Osteoblast (primary cell): ENCODE data around the gene XG. TPM values are rescaled to one million over a fixed set of nuclear protein-coding genes. Genes with fewer than 3 reads are reported as not detected.

Source experiments
- DNase-seq: peaks from one replicate; pipeline ENCODE4 v3.0.0; 2011; ENCODE audit warnings: low spot score, mixed read lengths; ENCODE audit not compliant: insufficient read length; ENCODE audit errors: missing footprints
- H2AFZ ChIP-seq: 2 replicates; pipeline ENCODE4 v1.6.0; 2011; ENCODE audit warnings: mild to moderate bottlenecking, low read length
- H3K27ac ChIP-seq: 2 replicates; pipeline ENCODE4 v1.5.1; 2011; ENCODE audit warnings: mild to moderate bottlenecking, low read depth, low read length, moderate library complexity
- H3K27me3 ChIP-seq: 2 replicates; pipeline ENCODE4 v1.6.0; 2012; ENCODE audit warnings: mild to moderate bottlenecking, control low read depth, inconsistent platforms, low read length, moderate library complexity; ENCODE audit not compliant: insufficient read depth
- H3K36me3 ChIP-seq: 2 replicates; pipeline ENCODE4 v1.5.1; 2011; ENCODE audit warnings: mild to moderate bottlenecking, low read length, control low read depth, moderate library complexity; ENCODE audit not compliant: insufficient read depth
- H3K4me1 ChIP-seq: 2 replicates; pipeline ENCODE4 v1.5.1; 2011; ENCODE audit warnings: mild to moderate bottlenecking, low read length, control low read depth, moderate library complexity; ENCODE audit not compliant: insufficient read depth
- H3K4me2 ChIP-seq: 2 replicates; pipeline ENCODE4 v1.6.0; 2011; ENCODE audit warnings: mild to moderate bottlenecking, low read length; ENCODE audit not compliant: insufficient read depth
- H3K4me3 ChIP-seq: fragments of 200-600 bp; sonication (generic); 3 replicates; pipeline ENCODE4 v1.5.1; 2012; ENCODE audit warnings: mild to moderate bottlenecking, low read length, inconsistent platforms; ENCODE audit not compliant: insufficient read depth
- H3K79me2 ChIP-seq: 2 replicates; pipeline ENCODE4 v1.6.0; 2012; ENCODE audit warnings: mild to moderate bottlenecking, low read length, control low read depth, inconsistent platforms; ENCODE audit not compliant: insufficient read depth
- H3K9me3 ChIP-seq: 2 replicates; pipeline ENCODE4 v1.5.1; 2011; ENCODE audit warnings: low read depth, low read length, control low read depth
- H4K20me1 ChIP-seq: 2 replicates; pipeline ENCODE4 v1.6.0; 2012; ENCODE audit warnings: mild to moderate bottlenecking, low read length, control low read depth; ENCODE audit not compliant: insufficient read depth
- CTCF ChIP-seq: IDR thresholded peaks from 2 replicates; pipeline ENCODE4 v1.5.1; 2011; ENCODE audit warnings: mild to moderate bottlenecking, low read depth, low read length, moderate library complexity; ENCODE audit errors: extremely low read depth
- total RNA-seq: library from RNA; depleted of rRNA; stranded (reverse); fragments of >200 nt; gene quantifications from 2 replicates; pipeline ENCODE4 v1.2.3, GENCODE V29; 2012

XG gene
- total RNA-seq, 1 donor = 4.0 TPM

- H3K27ac ChIP-seq = no peak overlapping the region
- peaks cover 23% of the 10 kb centered on the region for H3K36me3 ChIP-seq
- no peaks in the 10 kb centered on the region for H3K9me3 ChIP-seq
- H3K4me3 ChIP-seq = no peak overlapping the region
- H3K4me1 ChIP-seq = peaks cover 31% of the 10 kb centered on the region
- DNase-seq = no peak
- TF ChIP-seq CTCF = no peak
- peaks cover 64% of the 10 kb centered on the region for H4K20me1 ChIP-seq
- H3K4me2 ChIP-seq = no peak overlapping the region
- H3K27me3 ChIP-seq = no peaks in the 10 kb centered on the region
- H3K79me2 ChIP-seq = peaks cover 77% of the 10 kb centered on the region
- no peak overlapping the region for H2AFZ ChIP-seq
Observed at GRCh38 chrX:2711441-2711840, 40.4 kb upstream of the XG start.

GRCh38 chrX:2712428-2712827, 39.4 kb upstream of the XG start:
- peaks cover 30% of the 10 kb centered on the region for H3K36me3 ChIP-seq
- DNase-seq = no peak
- peaks cover 57% of the 10 kb centered on the region for H4K20me1 ChIP-seq
- H3K27me3 ChIP-seq = no peaks in the 10 kb centered on the region
- no peak overlapping the region for H3K4me3 ChIP-seq
- no peak overlapping the region for H3K4me2 ChIP-seq
- H3K9me3 ChIP-seq = no peaks in the 10 kb centered on the region
- H3K4me1 ChIP-seq = peaks cover 25% of the 10 kb centered on the region
- peaks cover 71% of the 10 kb centered on the region for H3K79me2 ChIP-seq
- TF ChIP-seq CTCF = no peak
- no peak overlapping the region for H2AFZ ChIP-seq
- no peak overlapping the region for H3K27ac ChIP-seq

GRCh38 chrX:2712890-2713840, 38.7 kb upstream of the XG start:
- no peak overlapping the region for H3K27ac ChIP-seq
- H4K20me1 ChIP-seq = peaks cover 50% of the 10 kb centered on the region
- peaks cover 17% of the 10 kb centered on the region for H3K4me1 ChIP-seq
- no peak overlapping the region for H3K4me3 ChIP-seq
- H2AFZ ChIP-seq = no peak overlapping the region
- no peak for TF ChIP-seq CTCF
- peaks cover 64% of the 10 kb centered on the region for H3K79me2 ChIP-seq
- H3K27me3 ChIP-seq = no peaks in the 10 kb centered on the region
- no peak for DNase-seq
- H3K9me3 ChIP-seq = no peaks in the 10 kb centered on the region
- no peak overlapping the region for H3K4me2 ChIP-seq
- H3K36me3 ChIP-seq = peaks cover 36% of the 10 kb centered on the region

GRCh38 chrX:2714551-2714950, 37.3 kb upstream of the XG start:
- H3K79me2 ChIP-seq = peaks cover 50% of the 10 kb centered on the region
- H4K20me1 ChIP-seq = peaks cover 37% of the 10 kb centered on the region

More at GRCh38 chrX:2714551-2714950, 37.3 kb upstream of the XG start:
- Histone ChIP-seq H3K27me3 (no peaks in the 10 kb centered on the region), H3K4me3 (no peak overlapping the region), H3K4me1 (peaks cover 12% of the 10 kb centered on the region), H2AFZ (no peak overlapping the region), H3K9me3 (no peaks in the 10 kb centered on the region), H3K4me2 (no peak overlapping the region), H3K27ac (no peak overlapping the region), H3K36me3 (peaks cover 43% of the 10 kb centered on the region)
- DNase-seq = no peak
- no peak for TF ChIP-seq CTCF
